Dedifferentiated amniotic fluid mesenchymal stem cell (primary cell): Measurements from ENCODE around the gene GRK2.

Experiments used
- DNase-seq: peaks from one replicate; pipeline ENCODE4 v3.0.0-alpha.2; 2016; ENCODE audit errors: extremely low spot score

Gene GRK2

GRCh38 chr11:67254798-67255197, 11.5 kb upstream of the GRK2 start:
- no peak for DNase-seq

- DNase-seq = no peak
These were observed 10.9 kb upstream of the GRK2 start for GRCh38 chr11:67255353-67255752.

GRCh38 chr11:67255864-67256263, 10.4 kb upstream of the GRK2 start:
- DNase-seq = no peak

GRCh38 chr11:67256477-67257135, 9.7 kb upstream of the GRK2 start:
- DNase-seq = no peak

- no peak for DNase-seq
These were observed 5.9 kb upstream of the GRK2 start for GRCh38 chr11:67260406-67260805.

- peak; percentile 38 for DNase-seq
These were observed 5.2 kb upstream of the GRK2 start for GRCh38 chr11:67260885-67261639.

GRCh38 chr11:67261640-67261945, 4.7 kb upstream of the GRK2 start:
- DNase-seq = no peak

GRCh38 chr11:67261946-67262681, 4.2 kb upstream of the GRK2 start:
- no peak for DNase-seq

- DNase-seq = peak; percentile 80
These were observed 3.3 kb upstream of the GRK2 start for GRCh38 chr11:67262731-67263675.

- DNase-seq = no peak
These were observed 2.0 kb upstream of the GRK2 start for GRCh38 chr11:67264260-67264659.

- no peak for DNase-seq
These were observed 1.2 kb upstream of the GRK2 start for GRCh38 chr11:67264877-67265632.

- no peak for DNase-seq
These were observed 432 bp upstream of the GRK2 start for GRCh38 chr11:67265633-67266448.

GRCh38 chr11:67267188-67268080, 1.2 kb downstream of the GRK2 start:
- no peak for DNase-seq

- no peak for DNase-seq
These were observed 2.0 kb downstream of the GRK2 start for GRCh38 chr11:67268081-67268961.

GRCh38 chr11:67268962-67269268, 2.6 kb downstream of the GRK2 start:
- DNase-seq = no peak

GRCh38 chr11:67269401-67270255, 3.4 kb downstream of the GRK2 start:
- DNase-seq = no peak
